Endodermal cell (in vitro differentiated cells): Measurements from ENCODE around the gene BHLHA15. TPM values are rescaled to one million over a fixed set of nuclear protein-coding genes. Genes with fewer than 3 reads are reported as not detected.

Experiments used
- DNase-seq: peaks from one replicate; pipeline ENCODE4 v3.0.0-alpha.2; 2017
- H3K27ac ChIP-seq: 2 replicates; pipeline ENCODE4 v1.5.1; 2013; ENCODE audit warnings: mild to moderate bottlenecking, low read depth, low read length, moderate library complexity
- H3K27me3 ChIP-seq: 2 replicates; pipeline ENCODE4 v1.6.1; 2013; ENCODE audit warnings: mild to moderate bottlenecking, low read length, moderate library complexity; ENCODE audit not compliant: insufficient read depth, control insufficient read depth, poor library complexity, severe bottlenecking
- H3K36me3 ChIP-seq: 2 replicates; pipeline ENCODE4 v1.7.0; 2013; ENCODE audit warnings: mild to moderate bottlenecking, low read length, moderate library complexity; ENCODE audit not compliant: control insufficient read depth, insufficient read depth
- H3K4me1 ChIP-seq: one replicate; pipeline ENCODE4 v1.7.0; 2013; ENCODE audit warnings: low read length; ENCODE audit not compliant: control insufficient read depth, insufficient read depth
- H3K4me3 ChIP-seq: 2 replicates; pipeline ENCODE4 v1.5.1; 2013; ENCODE audit warnings: mild to moderate bottlenecking, low read length, moderate library complexity
- H3K9ac ChIP-seq: 2 replicates; pipeline ENCODE4 v1.6.1; 2013; ENCODE audit warnings: mild to moderate bottlenecking, low read length, moderate library complexity; ENCODE audit not compliant: poor library complexity, severe bottlenecking; ENCODE audit errors: extremely low read depth
- H3K9me3 ChIP-seq: 2 replicates; pipeline ENCODE4 v1.6.1; 2013; ENCODE audit warnings: mild to moderate bottlenecking, low read length, moderate library complexity; ENCODE audit not compliant: control insufficient read depth
- H3K27ac Mint-ChIP-seq: 2 replicates; pipeline ENCODE4 v1.8.0; 2020; ENCODE audit warnings: mixed read lengths
- H3K27me3 Mint-ChIP-seq: 2 replicates; pipeline ENCODE4 v1.8.0; 2021; ENCODE audit warnings: mild to moderate bottlenecking, mixed read lengths; ENCODE audit not compliant: insufficient read depth
- H3K36me3 Mint-ChIP-seq: 2 replicates; pipeline ENCODE4 v1.8.0; 2020; ENCODE audit warnings: low read depth, mixed read lengths
- H3K4me1 Mint-ChIP-seq: 2 replicates; pipeline ENCODE4 v1.8.0; 2020; ENCODE audit warnings: mixed read lengths
- H3K4me3 Mint-ChIP-seq: 2 replicates; pipeline ENCODE4 v1.8.0; 2020; ENCODE audit warnings: mild to moderate bottlenecking, moderate library complexity, mixed read lengths
- H3K9me3 Mint-ChIP-seq: 2 replicates; pipeline ENCODE4 v1.8.0; 2020; ENCODE audit warnings: mild to moderate bottlenecking, mixed read lengths
- WGBS, 2 experiments: methylation state at CpG; one replicate each; pipeline versions ENCODE4 v1.1.5 to v1.1.7; 2013; ENCODE audit warnings: missing lambda C conversion rate in 2 of 2, mixed read lengths in 1 of 2; ENCODE audit not compliant: insufficient coverage in 1 of 2, insufficient read length in 1 of 2; 5-methylcytosine and 5-hydroxymethylcytosine counted together
- total RNA-seq, 2 donors: library from RNA; stranded (reverse); fragmentation: NEBNext Ultra II Directional in 1 of 2; extraction: Animal tissue kit (Norgen Biotek cat#: 25700) in 1 of 2; gene quantifications; 2 replicates in 1 of 2; 3 replicates in 1 of 2; pipeline ENCODE4 v1.2.1, GENCODE V29; 2021
- TF ChIP-seq, protein P1 (sequence below): fragments of 200-600 bp; sonication (generic); conservative IDR thresholded peaks from 2 replicates; pipeline ENCODE4 v1.5.0; 2021; ENCODE audit warnings: antibody characterized with exemption, mild to moderate bottlenecking

The BHLHA15 gene
- total RNA-seq, 2 donors from 2014 or later, result 0.86 to 0.95 TPM

DNA sequence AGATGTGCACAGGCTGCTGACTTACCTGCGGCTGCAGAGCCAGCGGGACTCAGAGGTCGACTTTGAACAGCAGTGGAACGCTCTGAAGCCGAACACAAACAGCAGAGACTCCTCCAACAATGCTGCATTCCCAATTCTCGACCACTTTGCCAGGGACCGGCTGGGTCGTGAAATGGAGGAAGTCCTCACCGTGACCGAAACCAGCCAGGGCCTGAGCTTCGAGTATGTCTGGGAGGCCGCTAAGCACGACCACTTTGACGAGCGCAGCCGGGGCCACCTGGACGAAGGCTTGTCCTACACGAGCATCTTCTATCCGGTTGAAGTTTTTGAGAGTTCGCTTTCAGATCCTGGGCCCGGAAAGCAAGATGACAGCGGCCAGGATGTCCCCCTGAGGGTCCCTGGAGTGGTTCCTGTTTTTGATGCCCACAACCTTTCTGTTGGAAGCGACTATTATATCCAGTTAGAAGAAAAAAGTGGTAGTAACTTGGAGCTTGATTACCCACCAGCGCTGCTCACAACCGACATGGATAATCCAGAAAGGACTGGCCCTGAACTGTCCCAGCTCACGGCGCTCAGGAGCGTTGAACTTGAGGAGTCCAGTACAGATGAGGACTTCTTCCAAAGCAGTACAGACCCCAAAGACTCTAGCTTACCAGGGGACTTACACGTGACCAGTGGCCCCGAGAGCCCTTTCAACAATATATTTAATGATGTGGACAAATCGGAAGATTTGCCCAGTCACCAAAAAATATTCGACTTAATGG, 19.4 kb upstream of the BHLHA15 start:
- Histone ChIP-seq H3K4me1 (no peaks in the 10 kb centered on the region), H3K36me3 (peaks cover 58% of the 10 kb centered on the region), H3K27me3 (no peaks in the 10 kb centered on the region), H3K9me3 (no peaks in the 10 kb centered on the region), H3K4me3 (no peak overlapping the region), H3K9ac (no peak overlapping the region), H3K27ac (no peak overlapping the region)
- H3K36me3 Mint-ChIP-seq, result peaks cover 68% of the 10 kb centered on the region
- no peak for DNase-seq
- 96 to 98% methylated on average over 29 to 32 of the region's 32 CpGs for WGBS, 2 experiments
- H3K27ac Mint-ChIP-seq, result no peak overlapping the region
- no peaks in the 10 kb centered on the region for H3K9me3 Mint-ChIP-seq
- no peak overlapping the region for H3K4me3 Mint-ChIP-seq
- no peaks in the 10 kb centered on the region for H3K27me3 Mint-ChIP-seq
- TF ChIP-seq, protein P1, sequence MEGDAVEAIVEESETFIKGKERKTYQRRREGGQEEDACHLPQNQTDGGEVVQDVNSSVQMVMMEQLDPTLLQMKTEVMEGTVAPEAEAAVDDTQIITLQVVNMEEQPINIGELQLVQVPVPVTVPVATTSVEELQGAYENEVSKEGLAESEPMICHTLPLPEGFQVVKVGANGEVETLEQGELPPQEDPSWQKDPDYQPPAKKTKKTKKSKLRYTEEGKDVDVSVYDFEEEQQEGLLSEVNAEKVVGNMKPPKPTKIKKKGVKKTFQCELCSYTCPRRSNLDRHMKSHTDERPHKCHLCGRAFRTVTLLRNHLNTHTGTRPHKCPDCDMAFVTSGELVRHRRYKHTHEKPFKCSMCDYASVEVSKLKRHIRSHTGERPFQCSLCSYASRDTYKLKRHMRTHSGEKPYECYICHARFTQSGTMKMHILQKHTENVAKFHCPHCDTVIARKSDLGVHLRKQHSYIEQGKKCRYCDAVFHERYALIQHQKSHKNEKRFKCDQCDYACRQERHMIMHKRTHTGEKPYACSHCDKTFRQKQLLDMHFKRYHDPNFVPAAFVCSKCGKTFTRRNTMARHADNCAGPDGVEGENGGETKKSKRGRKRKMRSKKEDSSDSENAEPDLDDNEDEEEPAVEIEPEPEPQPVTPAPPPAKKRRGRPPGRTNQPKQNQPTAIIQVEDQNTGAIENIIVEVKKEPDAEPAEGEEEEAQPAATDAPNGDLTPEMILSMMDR, result no peak
- no peaks in the 10 kb centered on the region for H3K4me1 Mint-ChIP-seq

DNA sequence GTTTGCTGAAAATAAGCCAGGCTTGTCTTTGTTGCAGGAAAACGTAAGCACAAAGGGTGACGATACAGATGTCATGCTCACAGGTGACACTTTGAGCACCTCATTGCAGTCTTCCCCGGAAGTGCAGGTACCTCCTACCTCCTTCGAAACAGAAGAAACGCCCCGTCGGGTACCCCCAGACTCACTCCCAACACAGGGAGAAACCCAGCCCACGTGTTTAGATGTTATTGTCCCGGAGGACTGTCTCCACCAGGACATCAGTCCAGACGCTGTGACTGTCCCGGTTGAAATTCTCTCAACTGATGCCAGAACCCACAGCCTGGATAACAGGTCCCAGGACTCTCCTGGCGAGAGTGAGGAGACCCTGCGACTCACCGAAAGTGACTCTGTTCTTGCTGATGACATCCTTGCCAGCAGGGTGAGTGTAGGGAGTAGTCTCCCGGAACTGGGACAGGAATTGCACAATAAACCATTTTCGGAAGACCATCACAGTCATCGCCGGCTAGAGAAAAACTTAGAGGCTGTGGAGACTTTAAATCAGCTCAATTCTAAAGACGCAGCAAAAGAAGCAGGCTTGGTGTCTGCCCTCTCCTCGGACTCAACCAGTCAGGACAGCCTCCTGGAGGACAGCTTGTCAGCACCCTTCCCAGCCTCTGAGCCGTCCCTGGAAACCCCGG, 18.3 kb upstream of the BHLHA15 start:
- Mint-ChIP-seq H3K27ac (no peak overlapping the region), H3K9me3 (no peaks in the 10 kb centered on the region), H3K4me1 (no peaks in the 10 kb centered on the region), H3K4me3 (no peak overlapping the region), H3K27me3 (no peaks in the 10 kb centered on the region), H3K36me3 (peaks cover 63% of the 10 kb centered on the region)
- H3K27ac ChIP-seq, result no peak overlapping the region
- H3K9ac ChIP-seq, result no peak overlapping the region
- no peaks in the 10 kb centered on the region for H3K27me3 ChIP-seq
- 86 to 93% methylated on average over 16 to 22 of the region's 22 CpGs for WGBS, 2 experiments
- no peak for DNase-seq
- no peak overlapping the region for H3K4me3 ChIP-seq
- TF ChIP-seq, protein P1, result no peak
- H3K9me3 ChIP-seq, result no peaks in the 10 kb centered on the region
- peaks cover 52% of the 10 kb centered on the region for H3K36me3 ChIP-seq
- no peaks in the 10 kb centered on the region for H3K4me1 ChIP-seq

DNA sequence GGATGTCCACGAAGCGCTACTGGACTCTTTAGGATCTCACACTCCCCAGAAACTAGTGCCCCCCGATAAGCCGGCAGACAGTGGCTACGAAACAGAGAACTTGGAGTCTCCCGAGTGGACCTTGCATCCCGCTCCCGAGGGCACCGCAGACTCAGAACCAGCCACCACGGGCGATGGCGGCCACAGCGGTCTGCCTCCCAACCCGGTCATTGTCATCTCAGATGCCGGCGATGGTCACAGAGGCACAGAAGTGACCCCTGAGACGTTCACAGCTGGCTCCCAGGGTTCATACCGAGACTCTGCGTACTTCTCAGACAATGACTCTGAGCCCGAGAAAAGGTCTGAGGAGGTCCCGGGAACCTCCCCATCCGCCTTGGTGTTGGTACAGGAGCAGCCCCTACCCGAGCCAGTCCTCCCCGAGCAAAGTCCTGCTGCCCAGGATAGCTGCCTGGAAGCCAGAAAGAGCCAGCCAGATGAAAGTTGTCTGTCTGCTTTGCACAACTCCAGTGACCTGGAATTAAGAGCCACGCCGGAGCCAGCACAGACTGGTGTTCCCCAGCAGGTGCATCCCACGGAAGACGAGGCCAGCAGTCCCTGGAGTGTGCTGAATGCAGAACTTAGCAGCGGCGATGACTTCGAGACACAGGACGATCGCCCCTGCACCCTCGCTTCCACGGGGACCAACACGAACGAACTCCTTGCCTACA, 17.6 kb upstream of the BHLHA15 start:
- no peaks in the 10 kb centered on the region for H3K27me3 Mint-ChIP-seq
- Histone ChIP-seq H3K27me3 (no peaks in the 10 kb centered on the region), H3K36me3 (peaks cover 50% of the 10 kb centered on the region), H3K4me3 (no peak overlapping the region), H3K27ac (no peak overlapping the region), H3K9me3 (no peaks in the 10 kb centered on the region), H3K4me1 (no peaks in the 10 kb centered on the region), H3K9ac (no peak overlapping the region)
- H3K9me3 Mint-ChIP-seq, result no peaks in the 10 kb centered on the region
- H3K27ac Mint-ChIP-seq, result no peak overlapping the region
- peaks cover 61% of the 10 kb centered on the region for H3K36me3 Mint-ChIP-seq
- TF ChIP-seq, protein P1, result no peak
- DNase-seq, result no peak
- WGBS, 2 experiments, result 96% methylated on average over 36 to 37 of the region's 37 CpGs
- H3K4me1 Mint-ChIP-seq, result no peaks in the 10 kb centered on the region
- H3K4me3 Mint-ChIP-seq, result no peak overlapping the region
